GM19468 (cell line): ENCODE measurements around the gene UBE2A.

Source experiments
- ATAC-seq: cut with Tn5 transposase; IDR thresholded peaks from one replicate; pipeline ENCODE4 v1.9.1; 2021; ENCODE audit warnings: mild to moderate bottlenecking, moderate library complexity, moderate number of reproducible peaks; ENCODE audit not compliant: unreplicated experiment; ENCODE audit errors: extremely low read depth

The UBE2A gene

DNA sequence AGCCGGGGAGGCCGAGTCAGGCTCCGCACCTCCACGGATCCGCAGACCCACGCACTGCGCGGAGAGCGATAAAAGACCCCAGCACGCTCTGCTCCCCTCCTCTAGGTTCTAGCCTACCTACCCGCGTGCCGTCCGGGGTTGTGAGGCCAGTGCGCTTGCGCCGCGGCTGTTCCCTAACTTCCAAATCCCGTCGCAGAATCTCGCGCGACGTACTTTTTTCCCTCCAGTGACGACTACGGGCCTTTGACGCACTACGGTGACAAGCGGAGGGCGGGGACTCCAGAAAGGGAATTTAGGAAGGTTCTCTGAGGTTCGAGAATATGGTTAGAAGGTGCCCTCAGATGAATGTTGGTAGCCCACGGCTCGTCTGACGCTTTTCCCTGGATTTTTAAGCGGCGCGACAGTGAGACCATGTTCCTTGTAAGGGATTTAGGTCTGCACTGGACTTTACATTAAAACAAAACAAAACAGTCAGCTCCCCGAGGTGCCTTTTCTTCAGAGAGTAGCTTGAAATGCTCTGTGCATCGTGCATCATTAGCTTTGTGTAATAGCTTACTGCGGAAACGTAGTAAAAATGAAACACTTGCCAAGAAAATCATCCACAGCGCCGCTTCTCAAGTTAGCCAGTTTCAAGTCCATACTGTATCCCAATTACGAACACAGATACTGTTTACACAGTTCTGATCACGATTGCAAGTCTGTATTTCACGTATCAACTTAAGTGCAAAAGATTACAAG is 32.1 kb downstream of the UBE2A start, which contains the start of gene NKRF:
Gene NKRF (minus strand): TSS at position 145 of the 738 bp plus-strand sequence.
- peak; percentile 60 for ATAC-seq

DNA sequence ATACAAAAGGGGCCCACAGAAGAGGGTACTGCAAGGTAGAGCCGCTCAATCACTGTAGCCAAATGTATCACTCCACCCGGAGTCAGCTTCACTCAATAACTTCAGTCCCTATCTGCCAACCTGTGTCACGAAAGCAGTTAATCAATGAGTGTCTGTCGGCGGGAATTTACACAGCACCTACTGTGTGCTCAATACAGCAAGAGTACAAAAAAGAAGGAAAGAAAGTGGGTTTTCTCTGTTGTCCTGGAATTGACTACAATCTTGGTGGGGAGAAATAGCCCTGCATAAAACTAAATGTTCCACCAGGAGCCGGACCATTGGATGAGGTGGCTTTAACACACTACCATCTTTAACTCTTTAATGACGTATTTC is 32.6 kb downstream of the UBE2A start:
- no peak for ATAC-seq

DNA sequence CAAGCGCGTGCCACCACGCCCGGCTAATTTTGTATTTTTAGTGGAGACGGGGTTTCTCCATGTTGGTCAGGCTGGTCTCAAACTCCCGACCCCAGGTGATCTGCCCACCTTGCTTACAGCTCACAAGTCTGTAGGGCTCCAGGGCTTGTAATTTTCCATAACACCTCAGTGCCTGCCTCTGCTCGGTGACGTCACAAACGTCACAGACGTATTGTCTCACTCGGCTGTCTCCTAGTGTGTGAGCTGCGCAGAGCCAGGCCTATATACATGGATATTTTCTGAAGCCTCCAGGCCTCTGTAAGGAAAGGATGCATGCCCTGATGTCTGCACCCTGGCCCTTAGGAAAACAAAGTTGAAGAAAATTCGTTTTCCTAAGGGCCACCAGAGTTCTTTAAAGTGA is 40.4 kb downstream of the UBE2A start:
- no peak for ATAC-seq

DNA sequence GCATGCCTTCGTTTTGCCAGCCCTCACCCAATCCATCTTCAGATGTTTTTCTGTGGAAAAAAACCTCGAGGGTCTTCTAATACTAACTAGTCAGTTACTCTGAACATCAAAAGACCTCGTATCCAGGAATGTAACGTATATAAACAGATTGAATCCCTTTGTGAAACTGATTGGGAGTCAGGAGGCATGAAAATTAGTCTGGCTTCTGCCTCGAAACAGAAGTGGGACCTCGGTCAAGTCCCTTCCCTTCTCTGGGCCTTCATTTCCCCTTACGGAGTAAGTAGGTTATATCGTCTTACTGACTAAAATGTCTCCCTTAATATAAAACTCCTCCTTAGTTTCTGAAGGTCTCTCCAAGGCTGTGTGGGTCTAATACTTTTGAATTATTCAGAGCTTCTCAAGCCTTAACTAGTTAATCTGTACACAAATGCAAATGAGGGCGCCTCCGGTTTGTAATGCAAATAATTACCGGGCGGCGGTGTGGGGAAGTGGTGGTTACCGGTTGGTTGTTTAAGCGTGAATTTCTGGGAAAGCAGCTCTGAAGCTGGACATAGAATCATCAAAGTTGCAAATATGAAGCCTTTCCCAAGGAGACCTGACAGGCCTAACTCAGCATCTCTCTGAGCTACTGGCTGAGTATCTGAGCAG is 43.3 kb downstream of the UBE2A start:
- peak; percentile 70 for ATAC-seq

DNA sequence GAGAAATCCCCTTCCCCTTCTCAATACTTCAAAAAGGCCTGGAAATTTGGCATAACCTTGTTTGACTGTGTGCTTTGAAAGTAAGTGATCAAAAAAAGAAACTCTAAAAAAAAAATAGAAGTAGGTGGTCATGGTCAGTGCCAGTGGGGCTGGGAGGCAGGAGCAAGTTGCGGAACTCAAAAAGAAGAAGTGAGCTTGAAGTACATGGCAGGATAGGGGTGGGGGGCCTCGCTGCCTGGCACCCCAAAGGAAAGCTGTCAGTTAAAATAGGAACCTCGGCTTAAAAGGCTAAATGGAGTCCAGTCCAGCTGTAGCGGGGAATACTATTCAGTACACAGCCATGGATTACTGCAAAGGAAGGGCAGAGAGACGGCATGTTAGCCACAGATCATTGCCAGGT is 44.1 kb downstream of the UBE2A start:
- ATAC-seq, result no peak

DNA sequence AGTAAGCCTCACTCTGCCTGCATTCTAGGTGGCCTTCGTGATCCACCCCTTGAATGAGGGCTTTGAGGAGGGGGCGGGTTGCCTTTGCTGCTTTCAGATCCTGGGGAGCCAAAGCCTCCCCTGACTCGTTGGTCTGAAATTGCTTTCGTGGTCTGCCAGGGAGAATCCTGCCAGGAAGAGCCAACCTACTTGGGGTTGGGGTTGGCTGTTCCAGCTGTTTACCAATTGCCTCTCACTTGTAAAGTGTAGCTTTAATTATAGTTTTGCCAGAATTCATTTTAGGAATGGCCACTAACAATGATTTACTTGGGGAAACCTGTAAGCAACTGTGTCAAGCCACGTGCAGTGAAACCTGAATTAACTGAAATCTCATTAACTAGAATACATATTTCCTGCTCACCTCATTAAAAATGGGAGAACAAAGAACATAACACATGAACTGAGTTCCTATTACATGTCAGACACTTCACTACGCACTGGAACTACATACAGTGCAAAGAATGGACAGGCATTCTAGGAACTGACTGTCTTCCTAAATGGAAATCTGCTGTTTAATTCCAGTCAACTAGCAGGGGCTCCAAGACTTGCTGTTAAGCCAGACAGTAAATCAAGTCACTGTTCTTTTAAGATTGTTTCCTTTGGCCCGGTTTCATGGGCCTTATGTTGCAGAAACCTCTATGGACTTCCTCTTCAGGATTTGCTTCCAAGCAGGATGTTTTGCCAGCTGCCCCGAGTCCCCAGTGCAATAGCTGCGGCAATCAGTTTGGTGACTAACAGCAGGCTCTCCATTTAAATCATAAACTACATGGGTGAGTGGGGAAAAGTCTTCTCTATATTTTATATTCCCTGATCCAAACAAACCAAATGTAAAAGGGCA is 48.2 kb downstream of the UBE2A start:
- ATAC-seq, result no peak

DNA sequence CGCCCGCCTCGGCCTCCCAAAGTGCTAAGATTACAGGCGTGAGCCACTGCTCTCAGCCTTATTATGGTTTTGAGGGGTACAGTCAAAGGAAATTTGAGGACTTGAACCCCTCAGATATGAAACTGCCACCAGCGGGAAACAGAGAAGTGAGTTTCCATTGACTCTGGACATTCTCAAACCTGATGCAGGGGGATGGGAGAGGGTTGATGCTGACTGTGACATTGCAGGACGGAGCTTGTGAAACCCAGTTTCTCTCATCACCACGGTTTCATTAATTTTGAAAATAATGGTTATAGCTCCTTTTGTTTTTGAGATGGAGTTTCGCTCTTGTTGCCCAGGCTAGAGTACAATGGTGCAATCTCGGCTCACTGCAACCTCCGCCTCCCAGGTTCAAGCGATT is 50.1 kb downstream of the UBE2A start:
- no peak for ATAC-seq

DNA sequence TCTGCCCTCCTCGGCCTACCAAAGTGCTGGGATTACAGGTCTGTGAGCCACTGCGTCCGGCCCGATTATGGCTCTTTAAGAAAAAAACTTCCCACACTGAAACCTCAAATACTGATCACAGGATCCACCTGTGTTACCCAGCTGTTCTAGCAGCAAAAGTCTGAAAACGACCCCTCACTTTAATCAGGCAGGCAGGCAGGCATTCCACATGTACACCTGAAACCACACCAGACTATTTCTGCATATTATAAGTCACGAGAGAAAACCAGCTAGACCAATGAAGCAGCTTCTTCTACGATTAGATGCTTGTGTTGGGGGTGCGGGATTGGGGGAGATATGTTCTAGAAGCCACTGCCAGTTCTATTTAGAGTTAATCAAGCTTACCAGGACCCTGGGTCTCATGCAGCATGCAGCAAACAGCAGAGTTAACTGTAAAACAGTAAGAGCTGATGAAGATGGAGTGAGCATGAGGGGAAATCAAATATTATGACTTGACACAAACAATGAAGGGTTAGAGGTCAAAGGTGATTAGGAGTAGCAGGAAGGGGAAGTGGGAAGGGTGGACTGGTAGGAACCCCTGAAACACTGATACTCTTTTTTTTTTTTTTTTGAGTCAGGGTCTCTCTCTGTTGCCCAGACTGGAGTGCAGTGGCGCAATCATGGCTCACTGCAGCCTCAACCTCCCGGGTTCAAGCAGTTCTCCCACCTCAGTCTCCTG is 50.7 kb downstream of the UBE2A start:
- no peak for ATAC-seq

DNA sequence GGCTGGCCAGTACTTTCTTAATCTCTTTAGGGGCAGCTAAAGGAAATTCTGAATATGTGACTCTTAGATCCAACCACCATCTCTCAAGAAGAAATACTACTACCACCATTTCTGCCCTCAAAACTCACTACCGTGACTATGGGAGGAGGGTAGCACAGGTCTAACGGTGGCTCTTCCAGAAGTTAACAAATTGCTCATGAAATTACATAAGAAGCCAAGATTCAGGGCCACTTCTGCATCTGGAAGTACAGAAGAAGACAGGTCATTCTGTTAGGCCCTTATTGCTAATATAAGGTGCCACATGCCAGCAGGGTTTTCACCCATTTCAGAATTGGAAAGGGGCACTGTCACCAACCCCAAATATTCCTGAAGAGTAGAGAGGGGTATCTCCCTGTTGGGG is 51.5 kb downstream of the UBE2A start:
- no peak for ATAC-seq
